Small intestine (tissue), 7 donors: Measurements from ENCODE around the gene GPBP1L1. TPM values are rescaled to one million over a fixed set of nuclear protein-coding genes. Genes with fewer than 3 reads are reported as not detected.
A peak's percentile ranks its signal among the peaks of the same experiment; 100 is the strongest.

Experiments
- DNase-seq, 2 donors: peaks; one replicate each; pipeline versions ENCODE4 v3.0.0 to v3.0.0-alpha.2; 2013
- FAIRE-seq: peaks from 2 replicates; lab custom pipeline; 2012; peaks lifted over from hg19 to GRCh38; lab: Jason Lieb, UNC
- H3K27ac ChIP-seq, 3 donors: one replicate each; pipeline ENCODE4 v1.5.1; 2013; ENCODE audit warnings: low read length in 2 of 3, mild to moderate bottlenecking in 2 of 3, control low read depth in 1 of 3, inconsistent platforms in 1 of 3, low read depth in 1 of 3, moderate library complexity in 1 of 3
- H3K27me3 ChIP-seq, 3 donors: one replicate each; pipeline ENCODE4 v1.6.1; 2013; ENCODE audit warnings: low read length in 3 of 3, inconsistent platforms in 1 of 3; ENCODE audit not compliant: control insufficient read depth in 3 of 3, insufficient read depth in 3 of 3
- H3K36me3 ChIP-seq, 3 donors: one replicate each; pipeline ENCODE4 v1.6.1; 2013; ENCODE audit warnings: low read length in 3 of 3, inconsistent platforms in 1 of 3, low read depth in 1 of 3, mild to moderate bottlenecking in 1 of 3, moderate library complexity in 1 of 3; ENCODE audit not compliant: control insufficient read depth in 3 of 3, insufficient read depth in 2 of 3
- H3K4me1 ChIP-seq, 3 donors: one replicate each; pipeline ENCODE4 v1.6.1; 2013; ENCODE audit warnings: low read length in 2 of 3, inconsistent platforms in 1 of 3, low read depth in 1 of 3, mild to moderate bottlenecking in 1 of 3, moderate library complexity in 1 of 3; ENCODE audit not compliant: control insufficient read depth in 3 of 3, insufficient read depth in 2 of 3
- H3K4me3 ChIP-seq, 3 donors: one replicate each; pipeline ENCODE4 v1.5.1; 2013; ENCODE audit warnings: low read length in 3 of 3, control low read depth in 1 of 3, inconsistent platforms in 1 of 3, low read depth in 1 of 3, mild to moderate bottlenecking in 1 of 3, moderate library complexity in 1 of 3
- H3K9me3 ChIP-seq, 2 donors: one replicate each; pipeline ENCODE4 v1.6.1; 2013; ENCODE audit warnings: low read depth in 1 of 2, low read length in 1 of 2; ENCODE audit not compliant: control insufficient read depth in 2 of 2, insufficient read depth in 1 of 2
- WGBS, 3 donors: extraction: QIAGEN DNeasy Blood & Tissue Kit; methylation state at CpG; one replicate each; pipeline ENCODE4 v1.1.7; 2013; 5-methylcytosine and 5-hydroxymethylcytosine counted together
- polyA plus RNA-seq, 4 donors: library from polyadenylated mRNA; stranded (reverse) in 3 of 4; unstranded in 1 of 4; fragments of 200-250 nt in 3 of 4; fragments of 120-200 nt in 1 of 4; gene quantifications; one replicate each; pipeline versions ENCODE4 v1.2.1 to v1.2.3, GENCODE V29; 2013
- donor health status: healthy with polysubstance abuse.
- donor health status: control.
- donor health status: control.
- donor health status: Bipolar disorder and iron deficiency.
- donor health status: healthy.

GPBP1L1 gene
- polyA plus RNA-seq, 4 donors: 74.2 to 112 (median 95.5) TPM

DNA sequence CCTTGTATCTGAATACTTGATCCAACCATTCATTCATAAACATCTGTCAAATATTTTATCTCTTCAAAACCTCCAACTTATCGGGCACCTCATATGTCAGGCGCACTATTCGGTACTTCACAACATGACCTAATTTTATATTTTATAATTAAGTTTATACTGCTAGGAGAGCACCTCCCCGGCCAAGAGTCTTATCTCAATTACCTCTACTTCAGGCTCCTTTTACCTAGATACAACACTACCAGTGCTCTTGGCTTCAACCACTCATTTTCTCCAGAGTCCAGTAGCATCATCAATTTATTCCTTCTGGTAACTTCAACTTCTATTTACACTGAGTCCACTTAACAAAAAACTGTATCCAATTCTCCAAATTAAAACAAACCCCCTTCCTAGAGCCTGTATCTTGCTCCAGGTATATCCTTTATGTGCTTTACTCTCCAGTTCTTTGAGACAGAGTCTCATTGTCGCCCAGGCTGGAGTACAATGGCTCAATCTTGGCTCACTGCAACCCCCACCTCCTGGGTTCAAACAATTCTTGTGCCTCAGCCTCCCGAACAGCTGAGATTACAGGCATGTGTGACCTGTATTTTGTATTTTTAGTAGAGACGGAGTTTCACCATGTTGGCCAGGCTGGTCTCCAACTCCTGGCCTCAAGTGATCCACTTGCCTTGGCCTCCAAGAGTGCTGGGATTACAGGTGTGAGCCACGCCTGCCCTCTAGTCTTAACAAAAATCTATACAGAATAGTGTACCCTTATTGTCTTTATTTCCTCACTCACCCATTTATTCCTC lies 18.8 kb downstream of the GPBP1L1 start:
- Histone ChIP-seq H3K27ac (no peak overlapping the region), H3K36me3 (peaks cover 0 to 23% (median 0%) of the 10 kb centered on the region in 3 donors), H3K4me3 (no peak overlapping the region), H3K9me3 (no peaks in the 10 kb centered on the region), H3K27me3 (no peaks in the 10 kb centered on the region), H3K4me1 (peaks cover 3 to 7% (median 7%) of the 10 kb centered on the region in 3 donors)
- FAIRE-seq (no peak), DNase-seq (no peak)
- 57 to 79% (median 61%) methylated on average over 8 of the region's 8 CpGs for WGBS, 3 donors

- H3K36me3 ChIP-seq: peaks cover 0 to 20% (median 0%) of the 10 kb centered on the region in 3 donors
- no peak for FAIRE-seq
- peaks cover 3 to 7% (median 7%) of the 10 kb centered on the region in 3 donors for H3K4me1 ChIP-seq
These were observed 19.5 kb downstream of the GPBP1L1 start for GRCh38 chr1:45666836-45667235.

DNA sequence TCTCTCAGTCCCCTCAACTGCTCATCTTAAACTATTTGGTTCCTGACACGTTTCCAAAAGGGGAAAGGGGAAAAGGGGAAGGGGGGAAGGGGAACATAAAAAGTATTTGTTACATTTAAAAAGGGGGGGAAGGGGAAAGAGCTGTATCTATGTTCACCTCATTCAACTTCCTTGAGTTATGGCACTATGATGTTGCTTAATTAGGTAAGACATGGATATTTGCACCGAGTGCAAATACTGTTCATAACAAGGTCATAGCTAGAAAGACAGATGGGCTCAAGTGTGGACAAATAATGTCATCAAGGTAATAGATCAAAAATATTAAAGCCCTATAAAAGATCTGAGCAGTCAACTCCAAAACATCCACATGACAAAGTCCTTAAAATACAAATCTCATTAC lies 26.0 kb downstream of the GPBP1L1 start:
- Histone ChIP-seq H3K4me1 (peaks cover 3 to 32% (median 4%) of the 10 kb centered on the region in 3 donors), H3K27ac (no peak overlapping the region), H3K36me3 (peaks cover 22 to 45% (median 22%) of the 10 kb centered on the region in 3 donors), H3K4me3 (no peak overlapping the region), H3K9me3 (no peaks in the 10 kb centered on the region), H3K27me3 (no peaks in the 10 kb centered on the region)
- WGBS, 3 donors: 49 to 60% (median 59%) methylated on average over 2 of the region's 2 CpGs
- no peak for FAIRE-seq
- DNase-seq: no peak

More at GRCh38 chr1:45666836-45667235, 19.5 kb downstream of the GPBP1L1 start:
- 85 to 92% (median 91%) methylated on average over 2 of the region's 2 CpGs for WGBS, 3 donors
- Histone ChIP-seq H3K27ac (no peak overlapping the region), H3K4me3 (no peak overlapping the region), H3K9me3 (no peaks in the 10 kb centered on the region), H3K27me3 (no peaks in the 10 kb centered on the region)
- DNase-seq: no peak

- no peak overlapping the region for H3K4me3 ChIP-seq
- H3K36me3 ChIP-seq: peaks cover 25 to 45% (median 26%) of the 10 kb centered on the region in 3 donors
- no peak for DNase-seq
- no peaks in the 10 kb centered on the region for H3K27me3 ChIP-seq
- H3K4me1 ChIP-seq: peaks cover 3 to 32% (median 4%) of the 10 kb centered on the region in 3 donors
- no peaks in the 10 kb centered on the region for H3K9me3 ChIP-seq
- WGBS, 3 donors: 68 to 89% (median 86%) methylated on average over 2 of the region's 2 CpGs
- H3K27ac ChIP-seq: no peak overlapping the region
- no peak for FAIRE-seq
These were observed 27.1 kb downstream of the GPBP1L1 start for GRCh38 chr1:45659222-45659621.

- DNase-seq (peak; percentile 74 to 94), FAIRE-seq (no peak)
- Histone ChIP-seq H3K4me3 (no peak overlapping the region), H3K27me3 (no peaks in the 10 kb centered on the region), H3K4me1 (peaks cover 3 to 32% (median 4%) of the 10 kb centered on the region in 3 donors), H3K9me3 (no peaks in the 10 kb centered on the region), H3K36me3 (peaks cover 26 to 52% (median 27%) of the 10 kb centered on the region in 3 donors), H3K27ac (peak overlapping the region; percentile 49 to 68 (median 55))
- 25 to 58% (median 33%) methylated on average over 2 of the region's 2 CpGs for WGBS, 3 donors
These were observed 28.2 kb downstream of the GPBP1L1 start for GRCh38 chr1:45658171-45658570.

DNA sequence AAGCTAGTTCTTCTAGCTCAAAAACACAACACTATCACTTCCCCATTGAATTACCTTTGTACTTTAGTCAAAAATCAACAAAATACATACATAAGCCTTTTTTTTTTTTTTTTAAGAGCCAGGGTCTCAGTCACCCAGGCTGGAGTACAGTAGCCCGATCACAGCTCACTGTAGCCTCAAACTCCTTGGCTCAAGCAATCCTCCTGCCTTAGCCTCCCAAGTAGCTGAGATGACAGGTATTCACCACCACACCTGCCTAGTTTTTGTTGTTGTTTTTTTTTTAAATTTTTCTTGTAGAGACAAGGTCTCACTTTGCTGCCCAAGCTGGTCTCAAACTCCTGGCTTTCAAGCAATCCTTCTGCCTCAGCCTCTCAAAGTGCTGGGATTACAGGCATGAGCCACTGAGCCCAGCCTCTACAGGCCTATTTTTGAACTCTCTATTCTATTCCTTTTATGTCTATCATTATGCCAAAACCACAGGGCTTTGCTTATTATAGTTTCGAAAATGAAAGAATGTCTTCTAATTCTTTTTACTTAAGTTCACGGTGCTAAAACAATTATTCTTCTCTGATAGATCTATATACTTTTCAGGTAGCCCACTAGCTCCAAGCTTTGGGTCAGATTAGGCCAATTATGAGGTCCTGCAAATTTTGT lies 29.6 kb downstream of the GPBP1L1 start:
- H3K9me3 ChIP-seq: no peaks in the 10 kb centered on the region
- peaks cover 3 to 32% (median 4%) of the 10 kb centered on the region in 3 donors for H3K4me1 ChIP-seq
- FAIRE-seq: no peak
- no peak overlapping the region for H3K4me3 ChIP-seq
- no peak overlapping the region for H3K27ac ChIP-seq
- 83 to 93% (median 89%) methylated on average over 3 of the region's 3 CpGs for WGBS, 3 donors
- no peaks in the 10 kb centered on the region for H3K27me3 ChIP-seq
- DNase-seq: peak in 1 of 2 donors; percentile 25
- H3K36me3 ChIP-seq: peaks cover 27 to 53% (median 28%) of the 10 kb centered on the region in 3 donors

DNA sequence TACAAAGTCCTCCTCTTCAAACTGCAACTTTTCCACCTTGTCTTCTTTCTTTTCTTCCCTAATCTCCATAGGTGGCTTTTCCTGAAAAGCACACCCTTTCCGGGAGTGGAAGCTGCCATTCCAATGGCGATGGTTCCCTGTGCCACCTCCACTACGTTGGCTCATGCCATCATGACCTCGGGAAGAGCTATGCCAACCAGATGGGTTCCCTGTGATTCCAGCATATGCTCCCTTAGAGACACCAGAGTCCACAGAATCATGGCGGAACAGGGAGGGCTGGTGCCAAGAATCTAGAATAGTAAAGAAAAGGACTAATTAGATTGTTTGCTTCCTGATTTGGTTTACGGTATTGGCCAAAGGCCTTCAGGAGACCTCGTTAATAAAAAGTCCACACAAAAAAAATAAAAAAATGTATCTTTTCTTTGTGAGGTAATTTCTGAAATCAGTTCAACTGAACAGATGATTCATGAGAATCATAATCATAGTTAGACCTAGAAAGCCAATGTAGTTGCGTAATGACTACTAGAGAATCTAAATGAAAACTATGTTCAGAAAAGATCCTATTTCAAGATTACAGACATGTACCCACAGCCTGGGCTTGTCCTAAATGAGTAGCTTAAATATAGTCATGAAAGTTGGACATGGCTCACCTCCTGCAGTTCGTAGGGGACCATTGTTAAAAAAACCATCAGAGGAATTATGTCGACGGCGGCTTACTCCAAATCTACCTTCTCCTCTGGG lies 31.6 kb downstream of the GPBP1L1 start:
- Histone ChIP-seq H3K4me1 (peaks cover 3 to 32% (median 4%) of the 10 kb centered on the region in 3 donors), H3K36me3 (peaks cover 24 to 55% (median 35%) of the 10 kb centered on the region in 3 donors), H3K4me3 (no peak overlapping the region), H3K27ac (no peak overlapping the region), H3K9me3 (no peaks in the 10 kb centered on the region), H3K27me3 (no peaks in the 10 kb centered on the region)
- WGBS, 3 donors: 87 to 90% (median 89%) methylated on average over 12 of the region's 12 CpGs
- FAIRE-seq: no peak
- DNase-seq: no peak
